HL-60/S4 (cell line): ENCODE results near the gene RERG.
"Not testable (repeated sequence)": the region's sequence is repeated elsewhere in the genome, so short reads cannot be mapped to it uniquely, and the experiment has no call there.

ENCODE experiments used
- in situ Hi-C: fragments of 300-500 bp; cut with MboI; formaldehyde crosslinking; loops from 2 replicates; pipeline ENCODE4 v1.14.3; 2022; ENCODE audit warnings: low sequenced_read_pairs

RERG gene

DNA sequence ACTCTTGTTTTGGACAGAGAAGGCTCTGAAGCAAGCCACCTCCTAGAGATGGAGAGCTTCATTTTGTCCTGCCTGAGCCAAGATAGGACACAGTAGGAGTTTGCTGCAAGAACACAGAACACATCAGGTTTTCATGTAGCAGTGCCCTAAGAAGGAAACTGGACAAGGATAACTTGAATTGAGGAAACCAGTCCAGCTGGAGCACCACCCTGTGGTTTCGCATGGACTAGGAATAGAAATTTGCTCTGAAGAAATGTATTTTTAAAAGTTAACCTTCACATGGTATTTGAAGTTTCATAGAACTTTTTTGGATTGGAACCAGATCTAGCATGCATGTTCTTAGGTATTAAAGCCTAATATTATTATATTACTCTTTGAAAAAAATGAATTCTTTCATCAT is 68.8 kb downstream of the RERG start:
- in situ Hi-C loops = no loop called here

DNA sequence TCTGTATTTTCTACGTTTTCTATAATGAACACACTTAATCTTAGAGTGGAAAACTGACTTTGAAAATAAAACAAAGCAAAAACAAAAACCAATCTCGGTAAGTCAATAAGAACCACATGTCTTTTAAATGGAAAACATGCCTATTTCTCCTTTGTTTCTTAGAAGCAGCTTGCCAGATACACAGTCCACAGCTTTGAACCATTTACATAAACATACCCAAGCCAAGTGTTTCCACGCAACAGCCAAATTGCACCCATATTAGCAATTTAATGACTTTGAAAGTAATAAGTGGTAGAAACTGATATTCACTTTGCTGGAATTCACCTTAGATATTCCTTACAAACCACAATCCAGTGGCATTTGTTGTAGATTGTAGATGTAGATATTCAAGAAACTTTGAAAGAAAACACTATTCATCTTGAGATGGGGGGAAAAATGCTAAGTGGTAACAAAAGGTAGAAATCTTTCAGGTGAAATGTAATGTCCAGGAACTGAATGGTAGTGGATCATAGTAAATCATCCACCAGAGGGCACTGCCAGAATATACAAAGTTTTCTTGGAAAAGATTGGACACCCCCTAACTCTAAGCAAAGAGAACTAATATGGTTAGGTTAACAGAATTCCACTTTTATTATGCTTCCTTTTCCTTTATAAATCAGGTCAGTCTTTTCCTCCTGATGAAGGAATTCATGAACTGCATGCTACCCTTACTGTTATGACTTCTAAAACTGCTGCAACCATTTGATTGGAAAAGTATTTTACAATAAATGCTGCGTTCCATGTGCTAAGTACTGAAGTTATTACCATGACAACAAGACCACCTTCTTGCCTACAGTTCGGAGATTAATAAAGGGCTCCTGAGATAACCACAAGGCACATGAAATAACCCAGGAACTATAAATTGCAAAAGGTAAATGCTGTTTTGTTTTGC is 69.8 kb downstream of the RERG start:
- in situ Hi-C loops = no loop called here

DNA sequence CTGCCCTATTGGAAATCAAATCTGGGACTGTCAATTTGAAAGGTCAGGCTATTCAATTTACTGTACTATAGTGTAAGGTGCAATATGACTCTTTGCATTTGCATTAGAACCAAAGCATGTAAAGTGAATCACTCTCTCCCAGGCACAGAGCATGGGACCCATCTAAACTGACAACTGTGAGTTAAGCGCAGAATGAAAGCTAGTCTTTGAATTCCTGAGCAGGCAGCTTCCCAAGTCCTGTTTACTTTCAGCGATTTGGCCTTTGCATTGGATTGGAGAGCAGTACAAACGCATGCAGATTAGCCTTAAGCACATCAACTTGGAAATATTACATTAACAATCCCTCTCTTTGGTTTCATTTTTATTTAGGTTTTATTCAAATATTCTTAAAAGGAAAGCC is 74.6 kb downstream of the RERG start:
- in situ Hi-C loops = no loop called here

DNA sequence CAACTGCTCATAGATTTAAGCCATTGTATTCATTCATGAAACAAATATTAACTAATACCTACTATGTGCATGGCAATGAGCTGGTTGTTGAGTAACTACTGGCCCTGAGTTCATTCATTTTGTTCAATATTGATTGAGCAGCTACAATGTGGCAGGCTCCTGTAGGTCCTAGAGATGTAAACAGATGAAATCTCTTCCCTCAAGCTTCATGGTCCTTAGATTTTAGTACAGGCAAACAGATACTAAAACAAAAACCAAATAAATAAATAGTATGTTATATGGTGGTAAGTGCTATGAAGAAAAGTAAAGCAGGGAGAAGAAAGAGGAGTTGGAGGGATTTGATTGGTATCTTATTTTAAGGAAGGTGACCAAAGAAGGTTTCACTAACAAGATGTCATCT is 77.8 kb downstream of the RERG start:
- in situ Hi-C loops = no loop called here

GRCh38 chr12:15142711-15143110 is 78.5 kb downstream of the RERG start:
- in situ Hi-C loops = no loop called here

GRCh38 chr12:15131431-15131830 is 89.8 kb downstream of the RERG start:
- in situ Hi-C loops = no loop called here

DNA sequence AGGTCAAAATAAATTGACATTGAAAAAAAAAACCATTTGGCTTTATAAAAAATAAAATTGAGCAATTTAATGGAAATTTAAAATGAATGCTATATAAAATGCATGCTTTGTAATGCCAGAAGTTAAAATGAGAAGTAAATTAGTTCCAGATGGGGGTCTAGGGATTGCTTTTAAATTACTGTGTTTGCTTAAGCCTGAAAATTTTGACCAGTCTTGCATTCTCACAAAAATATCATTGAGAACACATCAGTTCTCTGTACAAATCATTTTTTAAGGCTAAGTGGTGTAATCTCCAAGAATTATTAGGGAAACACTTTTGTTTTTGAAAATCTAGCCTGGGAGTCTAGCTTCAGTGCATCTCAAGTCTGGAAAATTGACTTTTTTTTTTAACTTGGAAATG is 90.7 kb downstream of the RERG start:
- in situ Hi-C loops = no loop called here

GRCh38 chr12:15123401-15123800 is 97.8 kb downstream of the RERG start:
- in situ Hi-C loops = no loop called here

DNA sequence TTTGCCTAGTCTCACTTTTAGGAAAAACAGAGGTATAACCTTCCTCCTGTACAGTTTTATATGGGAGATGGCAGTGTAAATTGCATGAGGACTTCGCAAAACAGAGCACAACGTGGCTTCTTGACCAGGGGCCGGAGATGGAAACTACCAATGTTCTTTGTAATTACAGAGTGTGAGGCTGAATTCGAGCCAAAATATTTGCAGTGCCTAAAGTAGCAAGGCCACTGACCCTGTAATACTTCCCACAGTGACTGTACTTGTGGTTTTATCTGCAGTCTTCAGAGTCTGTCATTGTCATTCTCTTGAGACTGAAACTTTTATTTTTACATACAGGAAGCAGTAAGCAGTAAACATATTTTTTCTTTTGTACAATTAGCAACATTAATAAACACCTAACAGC is 98.9 kb downstream of the RERG start:
- in situ Hi-C loops = no loop called here

DNA sequence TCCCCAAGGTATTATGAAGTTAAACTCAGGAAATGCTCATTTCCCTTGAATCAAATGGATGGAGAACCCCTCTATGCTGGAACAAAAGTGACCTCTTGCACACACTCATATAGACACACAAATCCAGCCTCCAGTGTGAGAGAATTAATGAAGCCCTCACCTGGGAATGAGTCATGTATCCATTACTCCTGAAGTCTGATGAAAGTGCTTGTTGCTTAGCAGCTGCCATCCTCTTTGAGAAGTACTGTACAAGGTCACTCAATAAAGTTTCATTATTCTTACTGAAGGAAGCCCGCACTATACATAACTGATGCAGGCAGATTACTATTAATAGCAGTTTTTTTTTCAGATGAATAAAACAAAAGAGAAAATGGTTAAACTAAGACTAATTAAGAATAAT is 102.3 kb downstream of the RERG start:
- in situ Hi-C loops = no loop called here

- in situ Hi-C loops = no loop called here
These were observed 104.2 kb downstream of the RERG start for GRCh38 chr12:15116983-15117382.

GRCh38 chr12:15116086-15116485 is 105.1 kb downstream of the RERG start:
- in situ Hi-C loops = no loop called here

DNA sequence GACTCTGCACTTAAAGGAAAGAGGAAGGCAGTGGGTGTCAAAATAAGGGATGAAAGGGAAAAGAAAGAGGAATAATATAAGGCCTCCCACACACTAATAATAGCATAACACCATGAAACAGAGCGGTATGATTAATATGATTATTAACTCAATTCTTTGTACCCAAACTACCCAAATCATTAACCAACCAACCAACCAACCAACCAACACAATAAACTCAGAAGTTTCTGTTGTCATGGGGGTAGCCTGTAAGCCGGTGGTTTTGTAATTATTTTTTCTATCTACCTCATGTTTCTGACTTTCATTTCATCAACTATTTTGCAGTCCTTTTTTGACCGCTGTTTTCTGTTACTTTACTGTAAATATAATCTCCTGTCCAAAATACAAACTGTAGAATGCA is 105.8 kb downstream of the RERG start:
- in situ Hi-C loops = no loop called here

GRCh38 chr12:15114501-15114900 is 106.7 kb downstream of the RERG start:
- in situ Hi-C loops = no loop called here

DNA sequence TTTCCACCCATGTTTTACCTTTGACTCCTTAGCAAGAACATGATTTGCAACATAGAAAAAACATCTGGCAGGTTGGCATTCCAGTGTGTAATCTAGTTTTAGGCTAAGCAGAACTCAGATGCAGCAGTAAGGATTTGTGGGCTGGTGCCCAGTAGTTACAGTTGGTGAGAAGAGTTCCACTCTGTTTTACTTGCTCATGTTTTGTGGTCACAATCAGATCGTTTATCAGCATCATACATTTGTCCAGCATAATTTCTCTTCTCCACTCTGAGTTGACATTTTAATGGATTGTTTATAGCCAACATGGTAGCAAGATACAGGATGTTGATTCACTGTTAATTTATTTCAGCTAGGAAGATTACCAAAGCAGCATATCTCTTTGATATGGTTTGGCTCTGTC is 128.4 kb downstream of the RERG start:
- in situ Hi-C loops = no loop called here

GRCh38 chr12:15090441-15090840 is 130.8 kb downstream of the RERG start:
- in situ Hi-C loops = no loop called here

DNA sequence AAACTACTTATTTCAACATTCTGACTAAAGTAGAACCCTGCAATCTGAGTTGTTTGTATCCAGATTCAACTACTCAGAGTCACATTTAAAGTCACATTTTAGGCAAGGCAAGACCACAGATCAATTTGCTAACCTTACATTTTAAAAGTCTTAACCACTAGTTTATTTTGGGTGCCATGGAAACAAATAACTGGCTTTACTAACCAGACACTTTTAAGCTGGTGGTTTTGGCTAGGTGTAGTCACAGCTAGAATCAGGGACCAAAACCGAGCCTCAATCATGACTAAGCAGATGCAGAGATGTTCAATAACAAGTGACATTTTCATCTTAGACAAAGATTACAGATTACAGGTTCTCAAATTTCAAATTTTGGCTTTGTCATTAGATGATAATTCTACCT is 133.1 kb downstream of the RERG start:
- in situ Hi-C loops = no loop called here

- in situ Hi-C loops = not testable (repeated sequence)
These were observed 143.5 kb downstream of the RERG start for GRCh38 chr12:15077751-15078150.

DNA sequence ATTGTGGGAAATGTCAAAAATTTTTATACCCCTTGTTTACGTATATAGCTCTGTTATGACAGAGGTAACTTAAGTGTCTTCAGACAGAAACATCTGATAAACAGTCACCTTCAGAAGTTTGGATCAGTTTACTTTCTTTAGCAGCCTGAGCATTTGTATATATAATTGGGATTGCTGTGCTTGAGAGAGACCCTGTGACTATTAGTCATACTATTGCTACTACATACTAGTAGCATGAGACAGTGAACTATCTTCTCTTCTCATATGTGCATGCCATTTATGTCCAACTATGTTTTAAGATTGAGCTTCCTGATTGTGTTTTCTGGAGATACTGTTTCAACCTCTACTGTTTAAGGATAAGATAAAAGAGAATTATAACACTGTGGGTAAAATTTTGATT is 146.9 kb downstream of the RERG start:
- in situ Hi-C loops = no loop called here

- in situ Hi-C loops = no loop called here
These were observed 162.1 kb downstream of the RERG start for GRCh38 chr12:15059123-15059522.
